NCI-H524 (cell line): ENCODE data around the gene C5AR2.
A peak's percentile ranks its signal among the peaks of the same experiment; 100 is the strongest.
"Not testable (repeated sequence)": the region's sequence is repeated elsewhere in the genome, so short reads cannot be mapped to it uniquely, and the experiment has no call there.

ENCODE experiments used
- DNase-seq, 2 experiments: peaks; one replicate each; lab custom pipeline; 2025; lab: John Stamatoyannopoulos, UW

Gene C5AR2

GRCh38 chr19:47323872-47324271, 8.1 kb upstream of the C5AR2 start:
- DNase-seq, result no peak

- no peak for DNase-seq
Measured at GRCh38 chr19:47324502-47324901, 7.5 kb upstream of the C5AR2 start.

GRCh38 chr19:47330466-47330869, 1.5 kb upstream of the C5AR2 start:
- DNase-seq, result no peak

- DNase-seq, result no peak
Measured at GRCh38 chr19:47331490-47331889, 485 bp upstream of the C5AR2 start.

DNA sequence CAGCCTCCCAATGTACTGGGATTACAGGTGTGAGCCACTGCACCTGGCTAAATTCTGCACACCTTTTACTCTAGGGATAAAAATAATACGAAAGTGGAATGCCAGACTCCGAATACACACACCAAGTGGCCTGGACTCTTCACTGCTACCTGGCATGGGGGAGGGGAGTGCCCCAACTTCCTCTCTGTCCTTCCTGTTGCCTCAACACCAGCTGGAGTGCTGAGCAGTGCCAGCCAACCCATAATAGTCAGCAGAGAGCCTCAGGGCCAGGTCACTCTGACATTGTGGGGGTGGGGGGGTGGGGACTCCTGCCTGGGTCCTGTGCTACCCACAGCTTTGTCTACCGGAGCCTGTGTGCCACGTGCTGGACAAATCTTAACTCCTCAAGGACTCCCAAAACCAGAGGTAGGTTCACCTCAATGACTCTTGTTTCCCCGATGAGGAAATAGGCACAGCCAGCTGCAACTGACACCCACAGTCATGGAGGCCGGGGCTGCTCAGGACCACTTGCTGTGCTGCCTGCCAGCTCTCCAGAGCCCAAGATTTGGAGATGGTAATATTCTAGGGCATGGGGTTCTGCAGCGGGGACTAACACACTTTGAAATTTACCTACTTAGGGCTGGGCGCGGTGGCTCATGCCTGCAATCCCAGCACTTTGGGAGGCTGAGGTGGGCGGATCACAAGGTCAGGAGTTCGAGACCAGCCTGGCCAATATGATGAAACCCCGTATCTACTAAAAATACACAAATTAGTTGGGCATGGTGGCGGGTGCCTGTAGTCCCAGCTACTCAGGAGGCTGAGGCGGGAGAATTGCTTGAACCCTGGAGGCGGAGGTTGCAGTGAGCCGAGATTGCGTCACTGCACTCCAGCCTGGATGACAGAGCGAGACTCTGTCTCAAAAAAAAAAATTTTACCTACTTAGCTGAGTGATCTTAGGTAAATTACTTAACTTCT, 5.1 kb downstream of the C5AR2 start:
- not testable (repeated sequence) for DNase-seq

DNA sequence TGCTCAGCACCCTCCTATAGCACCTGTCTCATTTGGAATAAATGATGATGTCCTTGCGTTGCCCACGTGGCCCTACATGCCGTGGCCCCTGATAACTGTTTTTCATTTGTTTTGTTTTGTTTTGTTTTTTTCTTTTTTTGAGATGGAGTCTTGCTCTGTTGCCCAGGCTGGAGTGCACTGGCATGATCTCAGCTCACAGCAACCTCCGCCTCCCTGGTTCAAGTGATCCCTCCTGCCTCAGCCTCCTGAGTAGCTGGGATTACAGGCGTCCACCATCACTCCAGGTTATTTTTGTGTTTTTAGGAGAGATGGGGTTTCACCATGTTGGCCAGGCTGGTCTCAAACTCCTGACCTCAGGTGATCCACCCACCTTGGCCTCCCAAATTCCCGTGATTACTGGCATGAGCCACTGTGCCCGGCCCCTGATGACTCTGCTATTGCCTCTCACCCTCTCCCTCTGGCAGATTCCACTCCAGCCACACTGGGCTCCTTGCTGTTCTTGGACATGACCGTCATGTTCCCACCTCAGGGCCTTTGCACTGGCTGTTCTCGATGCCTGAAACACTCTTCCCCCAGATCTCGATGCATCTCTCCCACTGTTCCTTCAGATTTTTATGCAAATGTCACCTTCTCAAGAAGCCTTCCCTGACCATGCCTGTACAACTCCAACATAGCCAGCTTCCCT, 7.4 kb downstream of the C5AR2 start:
- no peak for DNase-seq

DNA sequence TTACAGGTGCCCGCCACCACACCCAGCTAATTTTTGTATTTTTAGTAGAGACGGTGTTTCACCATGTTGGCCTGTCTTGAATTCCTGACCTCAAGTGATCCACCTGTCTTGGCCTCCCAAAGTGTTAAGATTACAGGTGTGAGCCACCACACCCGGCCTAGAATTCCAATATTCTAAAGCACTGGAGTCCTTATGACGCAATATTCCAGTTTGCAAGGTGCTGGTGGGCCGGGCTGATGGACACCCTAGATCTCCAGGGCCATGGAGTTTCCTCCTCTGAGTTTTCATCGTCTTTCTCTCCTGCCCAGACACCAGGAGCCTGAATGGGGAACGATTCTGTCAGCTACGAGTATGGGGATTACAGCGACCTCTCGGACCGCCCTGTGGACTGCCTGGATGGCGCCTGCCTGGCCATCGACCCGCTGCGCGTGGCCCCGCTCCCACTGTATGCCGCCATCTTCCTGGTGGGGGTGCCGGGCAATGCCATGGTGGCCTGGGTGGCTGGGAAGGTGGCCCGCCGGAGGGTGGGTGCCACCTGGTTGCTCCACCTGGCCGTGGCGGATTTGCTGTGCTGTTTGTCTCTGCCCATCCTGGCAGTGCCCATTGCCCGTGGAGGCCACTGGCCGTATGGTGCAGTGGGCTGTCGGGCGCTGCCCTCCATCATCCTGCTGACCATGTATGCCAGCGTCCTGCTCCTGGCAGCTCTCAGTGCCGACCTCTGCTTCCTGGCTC, 8.7 kb downstream of the C5AR2 start:
- DNase-seq, result no peak

DNA sequence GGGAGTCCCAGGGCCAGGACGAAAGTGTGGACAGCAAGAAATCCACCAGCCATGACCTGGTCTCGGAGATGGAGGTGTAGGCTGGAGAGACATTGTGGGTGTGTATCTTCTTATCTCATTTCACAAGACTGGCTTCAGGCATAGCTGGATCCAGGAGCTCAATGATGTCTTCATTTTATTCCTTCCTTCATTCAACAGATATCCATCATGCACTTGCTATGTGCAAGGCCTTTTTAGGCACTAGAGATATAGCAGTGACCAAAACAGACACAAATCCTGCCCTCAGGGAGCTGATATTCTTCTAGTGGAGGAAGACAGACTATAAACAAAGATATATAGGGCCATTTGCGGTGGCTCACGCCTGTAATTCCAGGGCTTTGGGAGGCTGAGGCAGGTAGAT, 9.8 kb downstream of the C5AR2 start:
- DNase-seq, result no peak

DNA sequence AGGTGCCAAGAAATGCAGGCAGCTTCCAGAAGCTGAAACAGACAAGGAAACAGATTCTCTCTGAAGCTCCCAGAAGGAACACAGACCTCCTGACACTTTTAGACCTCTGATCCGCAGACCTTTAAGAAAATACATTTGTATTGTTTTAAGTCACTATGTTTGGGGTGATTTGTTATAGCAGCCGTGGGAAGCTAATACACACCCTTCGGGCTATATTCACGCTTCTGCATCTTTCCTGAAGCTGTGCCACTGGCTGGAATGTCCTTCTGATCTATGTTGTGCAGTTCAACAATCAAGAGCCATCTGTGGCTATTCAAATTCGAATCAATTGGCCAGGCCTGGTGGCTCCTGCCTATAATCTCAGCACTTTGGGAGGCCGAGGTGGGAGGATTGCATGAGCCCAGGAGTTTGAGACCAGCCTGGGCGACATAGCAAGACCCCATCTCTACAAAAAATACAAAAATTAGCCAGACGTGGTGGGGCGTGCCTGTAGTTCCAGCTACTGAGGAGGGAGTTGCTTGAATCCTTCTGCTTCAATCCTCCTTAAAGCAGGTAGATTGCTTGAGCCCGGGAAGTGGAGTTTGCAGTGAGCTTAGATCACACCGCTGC, 11.3 kb downstream of the C5AR2 start:
- DNase-seq, result no peak

GRCh38 chr19:47344425-47344824, 12.4 kb downstream of the C5AR2 start:
- no peak for DNase-seq

GRCh38 chr19:47346024-47346423, 14.0 kb downstream of the C5AR2 start:
- not testable (repeated sequence) for DNase-seq

GRCh38 chr19:47348819-47349795, 17.1 kb downstream of the C5AR2 start, which contains the start of gene DHX34:
DHX34 (plus strand) TSS chr19:47349315; CDS start chr19:47353031, 3,716 bp downstream.
- DNase-seq, result peak; percentile 99 to 100

DNA sequence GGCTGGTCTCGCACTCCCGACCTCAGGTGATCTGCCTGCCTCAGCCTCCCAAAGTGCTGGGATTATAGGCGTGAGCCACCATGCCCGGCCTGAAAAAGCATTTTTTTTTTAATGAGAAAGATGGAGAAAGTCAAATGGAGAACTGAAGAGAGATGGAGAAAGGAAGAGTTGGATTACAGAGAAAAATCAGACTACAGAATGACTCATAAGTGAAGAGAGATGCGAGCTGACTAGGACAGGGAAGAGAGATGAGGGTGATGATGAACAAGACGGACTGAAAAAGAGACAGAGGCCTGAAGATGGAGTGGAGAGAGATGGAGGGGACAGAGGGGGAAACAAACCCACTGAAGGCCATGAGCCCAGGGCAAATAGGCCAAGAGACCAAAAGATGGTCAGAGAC, 18.7 kb downstream of the C5AR2 start:
- DNase-seq, result no peak

DNA sequence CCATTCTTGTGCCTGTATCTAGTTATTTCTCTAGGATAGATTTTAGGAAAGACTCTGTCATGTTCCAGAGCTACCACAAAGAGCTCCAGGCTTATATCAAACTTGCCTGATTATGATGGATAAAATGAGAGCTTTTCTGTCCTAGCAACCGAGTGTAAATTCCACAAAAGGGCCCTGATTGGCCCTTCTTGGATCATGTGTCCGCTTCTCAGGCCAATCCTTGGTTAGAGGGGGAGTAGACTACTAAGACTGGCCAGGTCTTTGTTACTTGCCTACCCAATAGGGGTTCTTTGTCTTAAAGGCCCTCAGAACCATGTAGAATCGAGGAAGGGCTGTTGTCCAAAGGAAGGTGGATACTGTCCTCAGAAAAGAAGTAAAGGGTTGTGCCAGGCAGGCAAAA, 19.6 kb downstream of the C5AR2 start:
- DNase-seq, result peak in 1 of 2 experiments; percentile 23

- DNase-seq, result no peak
Measured at GRCh38 chr19:47352095-47352494, 20.1 kb downstream of the C5AR2 start.

DNA sequence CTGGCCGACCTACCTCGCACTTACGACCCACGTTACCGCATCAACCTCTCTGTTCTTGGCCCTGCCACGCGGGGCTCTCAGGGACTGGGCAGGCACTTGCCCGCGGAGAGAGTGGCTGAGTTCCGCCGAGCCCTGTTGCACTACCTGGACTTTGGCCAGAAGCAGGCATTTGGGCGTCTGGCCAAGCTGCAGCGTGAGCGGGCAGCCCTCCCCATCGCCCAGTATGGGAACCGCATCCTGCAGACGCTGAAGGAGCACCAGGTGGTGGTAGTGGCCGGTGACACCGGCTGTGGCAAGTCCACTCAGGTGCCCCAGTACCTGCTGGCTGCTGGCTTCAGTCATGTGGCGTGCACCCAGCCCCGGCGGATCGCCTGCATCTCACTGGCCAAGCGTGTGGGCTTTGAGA, 21.3 kb downstream of the C5AR2 start:
- no peak for DNase-seq

DNA sequence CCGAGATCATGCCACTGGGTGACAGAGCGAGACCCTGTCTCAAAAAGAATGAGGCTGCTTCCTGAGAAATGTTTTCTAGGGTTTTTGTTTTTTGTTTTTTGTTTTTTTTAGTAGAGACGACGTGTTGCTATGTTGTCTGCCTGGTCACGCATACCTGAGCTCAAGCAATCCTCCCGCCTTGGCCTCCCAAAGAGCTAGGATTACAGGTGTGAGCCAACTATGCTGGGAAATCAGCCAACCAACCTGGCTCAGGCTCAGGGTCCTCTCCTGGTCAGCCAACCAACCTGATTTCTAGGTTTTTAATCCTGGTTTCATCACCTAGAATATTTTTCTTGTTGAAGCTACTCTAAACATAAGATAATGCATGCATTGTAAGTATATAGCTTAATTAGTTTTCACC, 24.9 kb downstream of the C5AR2 start:
- no peak for DNase-seq

- DNase-seq, result no peak
Measured at GRCh38 chr19:47357788-47358680, 26.1 kb downstream of the C5AR2 start.

GRCh38 chr19:47358936-47359335, 27.0 kb downstream of the C5AR2 start:
- no peak for DNase-seq

DNA sequence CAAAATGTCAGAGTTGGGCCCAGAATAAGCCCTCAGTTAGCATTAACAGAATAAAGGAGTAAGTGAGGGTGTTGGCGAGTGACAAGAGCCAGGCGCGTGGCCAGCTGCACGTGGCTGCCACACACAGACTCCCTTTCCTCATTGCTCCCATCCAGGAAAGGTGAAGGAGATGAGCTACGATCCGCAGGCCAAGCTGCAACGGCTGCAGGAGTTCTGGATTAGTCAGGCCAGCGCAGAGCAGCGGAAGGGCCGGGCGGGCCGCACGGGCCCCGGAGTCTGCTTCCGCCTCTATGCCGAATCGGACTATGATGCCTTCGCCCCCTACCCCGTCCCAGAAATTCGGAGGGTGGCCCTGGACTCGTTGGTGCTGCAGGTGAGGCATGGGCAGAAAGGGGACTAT, 30.3 kb downstream of the C5AR2 start:
- no peak for DNase-seq
